ENCODE results near the gene OXT.

DNA sequence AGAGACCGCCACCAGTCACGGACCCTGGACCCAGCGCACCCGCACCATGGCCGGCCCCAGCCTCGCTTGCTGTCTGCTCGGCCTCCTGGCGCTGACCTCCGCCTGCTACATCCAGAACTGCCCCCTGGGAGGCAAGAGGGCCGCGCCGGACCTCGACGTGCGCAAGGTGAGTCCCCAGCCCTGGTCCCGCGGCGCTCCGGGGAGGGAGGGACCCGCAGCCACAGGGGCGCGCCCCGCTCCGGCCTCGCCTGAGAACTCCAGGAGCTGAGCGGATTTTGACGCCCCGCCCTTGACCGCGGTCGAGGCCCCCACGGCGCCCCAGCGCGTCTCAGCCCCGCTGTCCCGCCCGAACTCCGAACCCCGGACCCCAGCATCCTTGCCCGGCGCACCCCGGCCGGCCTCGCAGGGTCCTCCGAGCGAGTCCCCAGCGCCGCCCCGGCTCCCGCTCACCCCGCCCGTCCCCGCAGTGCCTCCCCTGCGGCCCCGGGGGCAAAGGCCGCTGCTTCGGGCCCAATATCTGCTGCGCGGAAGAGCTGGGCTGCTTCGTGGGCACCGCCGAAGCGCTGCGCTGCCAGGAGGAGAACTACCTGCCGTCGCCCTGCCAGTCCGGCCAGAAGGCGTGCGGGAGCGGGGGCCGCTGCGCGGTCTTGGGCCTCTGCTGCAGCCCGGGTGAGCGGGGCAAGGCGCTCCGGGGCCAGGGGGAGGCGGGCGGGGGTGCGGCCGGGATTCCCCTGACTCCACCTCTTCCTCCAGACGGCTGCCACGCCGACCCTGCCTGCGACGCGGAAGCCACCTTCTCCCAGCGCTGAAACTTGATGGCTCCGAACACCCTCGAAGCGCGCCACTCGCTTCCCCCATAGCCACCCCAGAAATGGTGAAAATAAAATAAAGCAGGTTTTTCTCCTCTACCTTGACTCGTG, at the start of gene OXT:
- TF ChIP-seq, protein P1, sequence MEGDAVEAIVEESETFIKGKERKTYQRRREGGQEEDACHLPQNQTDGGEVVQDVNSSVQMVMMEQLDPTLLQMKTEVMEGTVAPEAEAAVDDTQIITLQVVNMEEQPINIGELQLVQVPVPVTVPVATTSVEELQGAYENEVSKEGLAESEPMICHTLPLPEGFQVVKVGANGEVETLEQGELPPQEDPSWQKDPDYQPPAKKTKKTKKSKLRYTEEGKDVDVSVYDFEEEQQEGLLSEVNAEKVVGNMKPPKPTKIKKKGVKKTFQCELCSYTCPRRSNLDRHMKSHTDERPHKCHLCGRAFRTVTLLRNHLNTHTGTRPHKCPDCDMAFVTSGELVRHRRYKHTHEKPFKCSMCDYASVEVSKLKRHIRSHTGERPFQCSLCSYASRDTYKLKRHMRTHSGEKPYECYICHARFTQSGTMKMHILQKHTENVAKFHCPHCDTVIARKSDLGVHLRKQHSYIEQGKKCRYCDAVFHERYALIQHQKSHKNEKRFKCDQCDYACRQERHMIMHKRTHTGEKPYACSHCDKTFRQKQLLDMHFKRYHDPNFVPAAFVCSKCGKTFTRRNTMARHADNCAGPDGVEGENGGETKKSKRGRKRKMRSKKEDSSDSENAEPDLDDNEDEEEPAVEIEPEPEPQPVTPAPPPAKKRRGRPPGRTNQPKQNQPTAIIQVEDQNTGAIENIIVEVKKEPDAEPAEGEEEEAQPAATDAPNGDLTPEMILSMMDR (conservative IDR thresholded peaks at IDR 0.05; ENCODE audit: low read length): no peak
- TF ChIP-seq EZH2phosphoT487 (IDR thresholded peaks at IDR 0.05; ENCODE audit: borderline replicate concordance, low read depth, low read length): no peak
